GM23248 (cell line): ENCODE measurements around the gene DNLZ.

Source experiments
- EZH2 ChIP-seq: fragments of 200-600 bp; sonication (generic); IDR thresholded peaks from 2 replicates; pipeline ENCODE4 v1.6.1; 2018; ENCODE audit warnings: antibody characterized with exemption, mild to moderate bottlenecking; ENCODE audit not compliant: insufficient read depth, poor library complexity, severe bottlenecking
- EZH2phosphoT487 ChIP-seq: fragments of 200-600 bp; sonication (generic); IDR thresholded peaks from 2 replicates; pipeline ENCODE4 v1.6.1; 2018; ENCODE audit warnings: antibody characterized with exemption, moderate library complexity, mild to moderate bottlenecking, low read depth; ENCODE audit not compliant: insufficient read depth

DNA sequence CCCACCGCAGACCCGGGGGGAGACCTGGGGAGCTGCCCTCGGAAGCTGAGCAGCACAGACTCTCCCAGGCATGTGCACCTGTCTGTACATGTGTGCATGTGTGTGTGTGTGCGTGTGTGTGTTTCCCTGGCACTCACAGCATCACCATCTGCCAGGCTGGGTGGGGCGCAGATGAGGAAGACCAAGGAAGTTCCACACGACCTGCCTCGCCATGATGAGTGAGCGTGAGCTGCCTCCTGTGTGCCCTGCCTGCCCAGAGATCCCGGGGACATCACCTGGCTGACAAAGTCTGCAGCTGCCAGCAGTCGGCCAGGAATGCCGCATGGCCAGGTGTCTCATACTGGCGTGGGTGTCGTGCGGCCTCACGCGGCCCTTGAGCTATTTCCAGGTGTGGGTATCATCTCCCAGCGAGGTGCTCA, 40.2 kb downstream of the DNLZ start:
- TF ChIP-seq EZH2, result no peak
- TF ChIP-seq EZH2phosphoT487, result no peak
